Esophagus squamous epithelium (tissue), 5 donors: ENCODE data around the gene TSC2. TPM values are rescaled to one million over a fixed set of nuclear protein-coding genes. Genes with fewer than 3 reads are reported as not detected.
"Not testable (repeated sequence)": the region's sequence is repeated elsewhere in the genome, so short reads cannot be mapped to it uniquely, and the experiment has no call there.

ENCODE experiments used
- DNase-seq: peaks from one replicate; lab custom pipeline; 2025; lab: John Stamatoyannopoulos, UW
- H3K27ac ChIP-seq, 4 donors: fragments of 200-600 bp; sonication (generic); one replicate each; pipeline ENCODE4 v1.5.1; 2016 to 2019; ENCODE audit warnings: mild to moderate bottlenecking in 1 of 4
- H3K27me3 ChIP-seq, 4 donors: fragments of 200-600 bp; sonication (generic); 1 replicate in 3 of 4; 2 replicates in 1 of 4; pipeline versions ENCODE4 v1.5.1 to v1.6.0; 2017 to 2021; ENCODE audit warnings: antibody characterized with exemption in 1 of 4
- H3K36me3 ChIP-seq, 3 donors: fragments of 200-600 bp; sonication (generic); one replicate each; pipeline ENCODE4 v1.5.1; 2016 to 2019
- H3K4me1 ChIP-seq, 3 donors: fragments of 200-600 bp; sonication (generic); one replicate each; pipeline ENCODE4 v1.5.1; 2017 to 2019
- H3K4me3 ChIP-seq, 4 donors: fragments of 200-600 bp; sonication (generic); 1 replicate in 3 of 4; 2 replicates in 1 of 4; pipeline ENCODE4 v1.5.1; 2016 to 2019; ENCODE audit warnings: mild to moderate bottlenecking in 2 of 4, moderate library complexity in 1 of 4
- H3K9me3 ChIP-seq, 3 donors: fragments of 200-600 bp; sonication (generic); one replicate each; pipeline ENCODE4 v1.5.1; 2016 to 2019
- CTCF ChIP-seq, 6 experiments: fragments of 450-650 bp in 4 of 6; fragments of 200-600 bp in 2 of 6; sonication (generic) in 2 of 6; IDR thresholded peaks; one replicate each; pipeline ENCODE4 v1.5.1; 2016 to 2019; ENCODE audit warnings: antibody characterized with exemption in 6 of 6, mild to moderate bottlenecking in 4 of 6, moderate library complexity in 4 of 6
- POLR2A ChIP-seq, 4 donors: fragments of 450-650 bp; IDR thresholded peaks; one replicate each; pipeline ENCODE4 v1.6.1; 2017; ENCODE audit warnings: antibody characterized with exemption in 4 of 4, mild to moderate bottlenecking in 4 of 4, moderate library complexity in 3 of 4
- WGBS, 2 donors: methylation state at CpG; one replicate each; pipeline ENCODE4 v1.1.5; 2018; 5-methylcytosine and 5-hydroxymethylcytosine counted together
- intact Hi-C: fragments of 100-400 bp; cut with DNase I; formaldehyde crosslinking; loops from one replicate; pipeline ENCODE4 v1.15.0; 2022
- total RNA-seq, 4 donors: library from RNA; depleted of rRNA; stranded (reverse); fragments of >200 nt; gene quantifications; one replicate each; pipeline ENCODE4 v1.1.0, GENCODE V29; 2016
- donor health status: DM: yes; HTN: yes; CAD: no.

TSC2 gene
- total RNA-seq, 4 donors from 2014 or later: 22.8 to 79.7 (median 41.2) TPM

GRCh38 chr16:2121325-2121724 lies 73.5 kb downstream of the TSC2 start:
- H3K27me3 ChIP-seq, H3K36me3 ChIP-seq, H3K4me3 ChIP-seq, H3K9me3 ChIP-seq, DNase-seq, intact Hi-C loops: not testable (repeated sequence)
- WGBS, 2 donors: 17 to 26% methylated on average over 5 to 7 of the region's 9 CpGs
- peak overlapping the region; percentile 61 to 94 (median 90) for H3K27ac ChIP-seq
- peak in 5 of 6 experiments; percentile 4 to 42 (median 28) for TF ChIP-seq CTCF (IDR thresholded peaks at IDR 0.05)
- H3K4me1 ChIP-seq: peaks cover 33 to 78% (median 56%) of the 10 kb centered on the region in 3 donors

- WGBS, 2 donors: no CpG with 5 or more reads among the region's 19 CpGs
- DNase-seq: no peak
- H3K4me1 ChIP-seq: peaks cover 38 to 78% (median 61%) of the 10 kb centered on the region in 3 donors
- peak overlapping the region; percentile 61 to 94 (median 90) for H3K27ac ChIP-seq
- peak overlapping the region in 1 of 4 donors; percentile 42 for H3K4me3 ChIP-seq
- H3K27me3 ChIP-seq: no peaks in the 10 kb centered on the region
- H3K36me3 ChIP-seq: peaks cover 0 to 6% (median 0%) of the 10 kb centered on the region in 3 donors
- intact Hi-C loops: no loop called here
- no peak for TF ChIP-seq CTCF (IDR thresholded peaks at IDR 0.05)
- no peaks in the 10 kb centered on the region for H3K9me3 ChIP-seq
Observed at GRCh38 chr16:2121853-2122252, 74.1 kb downstream of the TSC2 start.

DNA sequence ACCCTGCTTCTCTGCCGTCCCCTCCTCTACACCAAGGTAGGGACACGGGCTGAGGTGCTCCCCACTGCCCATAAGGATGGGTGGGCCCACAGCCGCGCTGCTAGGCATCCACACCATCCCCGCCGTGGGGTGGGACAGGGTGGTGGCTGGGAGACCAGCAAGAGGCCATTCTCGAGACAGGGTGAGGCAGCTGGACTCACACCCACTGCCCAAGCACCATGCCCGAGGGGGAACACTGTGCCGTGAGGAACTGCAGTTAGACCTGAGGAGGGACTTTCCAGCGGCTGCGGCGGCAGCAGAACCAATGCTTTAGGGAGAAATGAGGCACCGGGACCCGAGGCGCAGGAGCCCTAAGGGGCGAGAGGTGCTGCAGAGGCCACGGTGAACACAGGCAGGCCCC lies 74.6 kb downstream of the TSC2 start:
- TF ChIP-seq CTCF (IDR thresholded peaks at IDR 0.05) (no peak), POLR2A (IDR thresholded peaks at IDR 0.05) (no peak)
- no peak for DNase-seq
- H3K4me1 ChIP-seq: peaks cover 43 to 78% (median 62%) of the 10 kb centered on the region in 3 donors
- H3K9me3 ChIP-seq: no peaks in the 10 kb centered on the region
- no peaks in the 10 kb centered on the region for H3K27me3 ChIP-seq
- intact Hi-C loops: no loop called here
- peak overlapping the region; percentile 42 to 94 (median 90) for H3K27ac ChIP-seq
- peaks cover 0 to under 1% (median 0%) of the 10 kb centered on the region in 3 donors for H3K36me3 ChIP-seq
- WGBS, 2 donors: 55 to 62% methylated on average over 4 to 9 of the region's 17 CpGs
- H3K4me3 ChIP-seq: no peak overlapping the region

GRCh38 chr16:2122934-2123683 lies 75.3 kb downstream of the TSC2 start:
- intact Hi-C loops, H3K36me3 ChIP-seq, H3K4me3 ChIP-seq, H3K9me3 ChIP-seq, H3K27me3 ChIP-seq, DNase-seq: not testable (repeated sequence)
- 60% methylated on average over 1 of the region's 26 CpGs; no CpG with 5 or more reads in 1 of the 2 donors for whole genome bisulfite sequencing, 2 donors
- Histone ChIP-seq H3K4me1 (peaks cover 43 to 80% (median 64%) of the 10 kb centered on the region in 3 donors), H3K27ac (peak overlapping the region; percentile 42 to 94 (median 94))

- H3K4me3 ChIP-seq: peak overlapping the region in 3 of 4 donors; percentile 36 to 58 (median 38)
Observed at GRCh38 chr16:2123706-2124376, 76.1 kb downstream of the TSC2 start.

GRCh38 chr16:2124377-2124693 lies 76.5 kb downstream of the TSC2 start:
- H3K27ac ChIP-seq: peak overlapping the region; percentile 80 to 94 (median 94)
- DNase-seq, H3K9me3 ChIP-seq, H3K36me3 ChIP-seq, intact Hi-C loops, H3K27me3 ChIP-seq: not testable (repeated sequence)
- WGBS, 2 donors: 7% methylated on average over 3 of the region's 11 CpGs; no CpG with 5 or more reads in 1 of the 2 donors
- peaks cover 50 to 88% (median 73%) of the 10 kb centered on the region in 3 donors for H3K4me1 ChIP-seq
- H3K4me3 ChIP-seq: peak overlapping the region in 3 of 4 donors; percentile 36 to 58 (median 38)

More at GRCh38 chr16:2123706-2124376, 76.1 kb downstream of the TSC2 start:
- H3K27me3 ChIP-seq, DNase-seq, intact Hi-C loops, H3K9me3 ChIP-seq, H3K36me3 ChIP-seq: not testable (repeated sequence)
- 40% methylated on average over 11 of the region's 27 CpGs; no CpG with 5 or more reads in 1 of the 2 donors for WGBS, 2 donors
- H3K27ac ChIP-seq: peak overlapping the region; percentile 80 to 94 (median 94)
- H3K4me1 ChIP-seq: peaks cover 49 to 85% (median 71%) of the 10 kb centered on the region in 3 donors
